ENCODE results near the gene CRCP. TPM values are rescaled to one million over a fixed set of nuclear protein-coding genes. Genes with fewer than 3 reads are reported as not detected.
A peak's percentile ranks its signal among the peaks of the same experiment; 100 is the strongest.

The CRCP gene
- total and polyA plus RNA-seq, 7 donors: 11.3 to 23.8 (median 13.5) TPM

- intact Hi-C loops (cut with DNase I): loop anchor here (5.0 kb wide), 1 partner anchor 41 kb away; no protein-coding TSS in a partner anchor
- peak within 1 kb of the TSS; percentile 79 for H3K27ac ChIP-seq
- WGBS, 3 donors: 0 to 1% (median 1%) methylated on average over 42 to 67 of the region's 67 CpGs
- no peaks in the 10 kb centered on the region for H3K27me3 ChIP-seq (ENCODE audit: insufficient read depth in 3 of 3, low read length in 2 of 3)
- peaks cover 0 to 3% of the 10 kb centered on the region in 2 donors for H3K36me3 ChIP-seq (ENCODE audit: insufficient read depth in 1 of 2, low read depth in 1 of 2)
- no peak for TF ChIP-seq CTCF (IDR thresholded peaks at IDR 0.05)
- peak within 1 kb of the TSS; percentile 95 for H3K4me3 ChIP-seq
- peaks cover 8% of the 10 kb centered on the region for H3K4me1 ChIP-seq
- no peaks in the 10 kb centered on the region for H3K9me3 ChIP-seq
- peak; percentile 95 to 96 for DNase-seq
- ATAC-seq: peak; percentile 100
Observed at GRCh38 chr7:66075590-66076461, 38.8 kb upstream of the CRCP start, which contains the start of gene ASL. ASL (plus strand) TSS chr7:66075819; CDS start chr7:66076082, 263 bp downstream.

GRCh38 chr7:66076462-66077329, 38.0 kb upstream of the CRCP start:
- Histone ChIP-seq H3K27ac (peak overlapping the region; percentile 79), H3K4me1 (peaks cover 8% of the 10 kb centered on the region), H3K36me3 (ENCODE audit: insufficient read depth in 1 of 2, low read depth in 1 of 2) (peaks cover 0 to 6% of the 10 kb centered on the region in 2 donors), H3K4me3 (peak overlapping the region; percentile 95), H3K9me3 (no peaks in the 10 kb centered on the region), H3K27me3 (ENCODE audit: insufficient read depth in 3 of 3, low read length in 2 of 3) (no peaks in the 10 kb centered on the region)
- ATAC-seq (no peak), DNase-seq (no peak)
- intact Hi-C loops (cut with DNase I): loop anchor here (5.0 kb wide), 1 partner anchor 41 kb away; no protein-coding TSS in a partner anchor
- 74 to 79% (median 75%) methylated on average over 11 of the region's 11 CpGs for WGBS, 3 donors
- TF ChIP-seq CTCF (IDR thresholded peaks at IDR 0.05): no peak

GRCh38 chr7:66078067-66078466, 36.6 kb upstream of the CRCP start:
- no peak for TF ChIP-seq CTCF (IDR thresholded peaks at IDR 0.05)
- Histone ChIP-seq H3K4me3 (no peak overlapping the region), H3K4me1 (peaks cover 8% of the 10 kb centered on the region), H3K36me3 (ENCODE audit: insufficient read depth in 1 of 2, low read depth in 1 of 2) (peaks cover 0 to 6% of the 10 kb centered on the region in 2 donors), H3K27me3 (ENCODE audit: insufficient read depth in 3 of 3, low read length in 2 of 3) (no peaks in the 10 kb centered on the region), H3K9me3 (no peaks in the 10 kb centered on the region), H3K27ac (no peak overlapping the region)
- DNase-seq: no peak
- no peak for ATAC-seq
- intact Hi-C loops (cut with DNase I): loop anchor here (5.0 kb wide), 1 partner anchor 39 kb away; no protein-coding TSS in a partner anchor
- WGBS, 3 donors: 81 to 86% (median 82%) methylated on average over 5 of the region's 5 CpGs

GRCh38 chr7:66082083-66082482, 32.6 kb upstream of the CRCP start:
- Histone ChIP-seq H3K36me3 (ENCODE audit: insufficient read depth in 1 of 2, low read depth in 1 of 2) (peaks cover 0 to 13% of the 10 kb centered on the region in 2 donors), H3K4me1 (no peaks in the 10 kb centered on the region), H3K9me3 (no peaks in the 10 kb centered on the region), H3K27me3 (ENCODE audit: insufficient read depth in 3 of 3, low read length in 2 of 3) (no peaks in the 10 kb centered on the region), H3K27ac (no peak overlapping the region), H3K4me3 (no peak overlapping the region)
- WGBS, 3 donors: 97 to 99% (median 99%) methylated on average over 6 of the region's 6 CpGs
- no peak for ATAC-seq
- no peak for DNase-seq
- no peak for TF ChIP-seq CTCF (IDR thresholded peaks at IDR 0.05)
- intact Hi-C loops (cut with DNase I): no loop called here
